Tibial nerve (tissue), 4 donors: ENCODE measurements around the gene PLEKHO2. TPM values are rescaled to one million over a fixed set of nuclear protein-coding genes. Genes with fewer than 3 reads are reported as not detected.
A peak's percentile ranks its signal among the peaks of the same experiment; 100 is the strongest.

Experiments
- DNase-seq, 2 donors: peaks; one replicate each; pipeline ENCODE4 v3.0.0-alpha.2; 2019; ENCODE audit warnings: low spot score in 2 of 2
- H3K27ac ChIP-seq, 4 donors: fragments of 200-600 bp; sonication (generic) in 3 of 4; one replicate each; pipeline ENCODE4 v1.5.1; 2017 to 2019; ENCODE audit warnings: mild to moderate bottlenecking in 1 of 4
- H3K27me3 ChIP-seq, 2 donors: fragments of 200-600 bp; sonication (generic) in 1 of 2; one replicate each; pipeline versions ENCODE4 v1.5.1 to v1.6.0; 2017 to 2019
- H3K36me3 ChIP-seq, 3 donors: fragments of 200-600 bp; sonication (generic); one replicate each; pipeline ENCODE4 v1.5.1; 2018 to 2019
- H3K4me1 ChIP-seq, 4 donors: fragments of 200-600 bp; sonication (generic) in 3 of 4; one replicate each; pipeline ENCODE4 v1.5.1; 2017 to 2019
- H3K4me3 ChIP-seq, 4 donors: fragments of 200-600 bp; sonication (generic) in 3 of 4; one replicate each; pipeline ENCODE4 v1.5.1; 2017 to 2019; ENCODE audit warnings: mild to moderate bottlenecking in 1 of 4, moderate library complexity in 1 of 4
- H3K9me3 ChIP-seq, 4 donors: fragments of 200-600 bp; sonication (generic) in 3 of 4; one replicate each; pipeline ENCODE4 v1.5.1; 2017 to 2019
- CTCF ChIP-seq, 5 experiments: fragments of 200-600 bp in 3 of 5; fragments of 450-650 bp in 2 of 5; sonication (generic) in 3 of 5; IDR thresholded peaks; one replicate each; pipeline ENCODE4 v1.5.1; 2016 to 2019; ENCODE audit warnings: antibody characterized with exemption in 5 of 5, mild to moderate bottlenecking in 3 of 5, moderate library complexity in 2 of 5
- EP300 ChIP-seq, 2 donors: sonication (generic); formaldehyde crosslinking; IDR thresholded peaks; one replicate each; pipeline ENCODE4 v1.6.1; 2017; ENCODE audit warnings: antibody characterized with exemption in 2 of 2, mild to moderate bottlenecking in 1 of 2
- POLR2A ChIP-seq, 2 donors: fragments of 450-650 bp; IDR thresholded peaks; one replicate each; pipeline ENCODE4 v1.6.1; 2017; ENCODE audit warnings: antibody characterized with exemption in 2 of 2, mild to moderate bottlenecking in 2 of 2, moderate library complexity in 2 of 2
- WGBS, 2 donors: methylation state at CpG; one replicate each; pipeline ENCODE4 v1.1.5; 2018; 5-methylcytosine and 5-hydroxymethylcytosine counted together
- total RNA-seq, 4 donors: library from RNA; depleted of rRNA; stranded (reverse); fragments of >200 nt; gene quantifications; one replicate each; pipeline ENCODE4 v1.1.0, GENCODE V29; 2016

Gene PLEKHO2
- total RNA-seq, 4 donors from 2014 or later, result 40.8 to 69.9 (median 60.2) TPM

- no peak for DNase-seq
- WGBS, 2 donors, result 19 to 21% methylated on average over 4 of the region's 4 CpGs
- H3K9me3 ChIP-seq, result no peaks in the 10 kb centered on the region
- H3K4me3 ChIP-seq, result peak overlapping the region; percentile 78 to 99 (median 88)
- peaks cover 0 to 65% (median 51%) of the 10 kb centered on the region in 4 donors for H3K4me1 ChIP-seq
- H3K36me3 ChIP-seq, result peaks cover 0 to 8% (median 2%) of the 10 kb centered on the region in 3 donors
- TF ChIP-seq POLR2A (IDR thresholded peaks at IDR 0.05) (no peak), EP300 (IDR thresholded peaks at IDR 0.05) (peak in 1 of 2 donors; percentile 15)
- peak overlapping the region; percentile 80 to 99 (median 96) for H3K27ac ChIP-seq
- no peaks in the 10 kb centered on the region for H3K27me3 ChIP-seq
Measured at GRCh38 chr15:64843991-64844390, 2.3 kb downstream of the PLEKHO2 start.

GRCh38 chr15:64844576-64845145 is 2.9 kb downstream of the PLEKHO2 start:
- H3K9me3 ChIP-seq, result no peaks in the 10 kb centered on the region
- H3K36me3 ChIP-seq, result peaks cover 0 to 15% (median 9%) of the 10 kb centered on the region in 3 donors
- DNase-seq, result no peak
- no peaks in the 10 kb centered on the region for H3K27me3 ChIP-seq
- peaks cover 0 to 72% (median 51%) of the 10 kb centered on the region in 4 donors for H3K4me1 ChIP-seq
- 18% methylated on average over 8 of the region's 8 CpGs for WGBS, 2 donors
- peak overlapping the region; percentile 80 to 99 (median 96) for H3K27ac ChIP-seq
- no peak for TF ChIP-seq POLR2A (IDR thresholded peaks at IDR 0.05)
- no peak for TF ChIP-seq CTCF (IDR thresholded peaks at IDR 0.05)
- no peak for TF ChIP-seq EP300 (IDR thresholded peaks at IDR 0.05)
- peak overlapping the region; percentile 78 to 99 (median 88) for H3K4me3 ChIP-seq

- WGBS, 2 donors, result 0 to 3% methylated on average over 2 of the region's 2 CpGs
Measured at GRCh38 chr15:64845183-64845611, 3.5 kb downstream of the PLEKHO2 start.

GRCh38 chr15:64845831-64846595 is 4.3 kb downstream of the PLEKHO2 start:
- Histone ChIP-seq H3K9me3 (no peaks in the 10 kb centered on the region), H3K36me3 (peaks cover 0 to 28% (median 11%) of the 10 kb centered on the region in 3 donors), H3K27ac (peak overlapping the region; percentile 80 to 99 (median 96)), H3K27me3 (no peaks in the 10 kb centered on the region), H3K4me3 (peak overlapping the region in 1 of 4 donors; percentile 78), H3K4me1 (peaks cover 0 to 77% (median 58%) of the 10 kb centered on the region in 4 donors)
- TF ChIP-seq POLR2A (IDR thresholded peaks at IDR 0.05), result no peak
- no peak for TF ChIP-seq EP300 (IDR thresholded peaks at IDR 0.05)
- DNase-seq, result no peak
- 61 to 64% methylated on average over 13 of the region's 13 CpGs for WGBS, 2 donors

More at GRCh38 chr15:64845183-64845611, 3.5 kb downstream of the PLEKHO2 start:
- no peaks in the 10 kb centered on the region for H3K9me3 ChIP-seq
- H3K36me3 ChIP-seq, result peaks cover 0 to 20% (median 11%) of the 10 kb centered on the region in 3 donors
- H3K27ac ChIP-seq, result peak overlapping the region; percentile 80 to 99 (median 96)
- H3K4me3 ChIP-seq, result peak overlapping the region; percentile 10 to 91 (median 81)
- no peaks in the 10 kb centered on the region for H3K27me3 ChIP-seq
- peak in 1 of 2 donors; percentile 53 for DNase-seq
- H3K4me1 ChIP-seq, result peaks cover 0 to 77% (median 54%) of the 10 kb centered on the region in 4 donors
- TF ChIP-seq CTCF (IDR thresholded peaks at IDR 0.05), result no peak
- TF ChIP-seq EP300 (IDR thresholded peaks at IDR 0.05), result peak in 1 of 2 donors; percentile 40
- peak in 1 of 2 donors; percentile 18 for TF ChIP-seq POLR2A (IDR thresholded peaks at IDR 0.05)

- no peak overlapping the region for H3K4me3 ChIP-seq
- H3K36me3 ChIP-seq, result peaks cover 0 to 28% (median 11%) of the 10 kb centered on the region in 3 donors
- H3K27me3 ChIP-seq, result no peaks in the 10 kb centered on the region
- peak overlapping the region; percentile 2 to 99 (median 51) for H3K27ac ChIP-seq
- no peaks in the 10 kb centered on the region for H3K9me3 ChIP-seq
- no peak for DNase-seq
- H3K4me1 ChIP-seq, result peaks cover 0 to 86% (median 67%) of the 10 kb centered on the region in 4 donors
- WGBS, 2 donors, result 66 to 69% methylated on average over 3 of the region's 3 CpGs
- TF ChIP-seq EP300 (IDR thresholded peaks at IDR 0.05), result no peak
- no peak for TF ChIP-seq CTCF (IDR thresholded peaks at IDR 0.05)
- no peak for TF ChIP-seq POLR2A (IDR thresholded peaks at IDR 0.05)
Measured at GRCh38 chr15:64847016-64847415, 5.3 kb downstream of the PLEKHO2 start.
